Jurkat, Clone E6-1 (cell line): Measurements from ENCODE around the gene CPSF4.

Source experiments
- DNase-seq: peaks from one replicate; pipeline ENCODE4 v3.0.0-alpha.2; 2011; ENCODE audit warnings: low read depth, low spot score
- H3K4me3 ChIP-seq: 2 replicates; pipeline ENCODE4 v1.5.1; 2011; ENCODE audit warnings: mild to moderate bottlenecking, low read length, control low read depth, moderate library complexity

Gene CPSF4

DNA sequence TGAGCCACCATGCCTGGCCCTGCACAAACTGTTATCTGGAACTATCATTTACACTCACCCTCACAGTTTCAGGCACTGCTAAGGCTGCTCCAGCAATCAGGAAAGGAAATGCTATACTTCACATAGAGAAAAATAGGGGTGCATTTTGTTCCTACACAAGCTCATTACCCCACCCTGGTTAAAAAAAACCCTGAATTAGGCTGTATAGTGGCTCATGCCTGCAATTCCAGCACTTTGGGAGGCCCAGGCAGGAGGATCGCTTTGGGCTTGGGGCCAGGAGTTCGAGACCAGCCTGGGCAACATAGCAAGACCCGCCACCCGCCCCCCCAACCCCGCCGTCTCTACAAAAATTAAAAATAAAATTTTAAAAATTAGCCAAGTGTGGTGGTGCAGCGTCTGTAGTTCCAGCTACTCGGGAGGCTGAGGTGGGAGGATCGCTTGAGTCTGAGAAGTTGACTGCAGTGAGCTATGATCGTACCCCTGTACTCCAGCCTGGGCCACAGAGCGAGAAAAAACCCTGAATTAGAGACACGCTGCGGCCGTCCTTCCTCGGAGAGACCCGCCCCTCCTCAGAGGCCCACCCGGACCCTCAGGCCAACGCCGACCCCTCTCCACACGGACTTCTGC, 684 bp upstream of the CPSF4 start:
- DNase-seq = no peak
- peak overlapping the region; percentile 75 for H3K4me3 ChIP-seq

DNA sequence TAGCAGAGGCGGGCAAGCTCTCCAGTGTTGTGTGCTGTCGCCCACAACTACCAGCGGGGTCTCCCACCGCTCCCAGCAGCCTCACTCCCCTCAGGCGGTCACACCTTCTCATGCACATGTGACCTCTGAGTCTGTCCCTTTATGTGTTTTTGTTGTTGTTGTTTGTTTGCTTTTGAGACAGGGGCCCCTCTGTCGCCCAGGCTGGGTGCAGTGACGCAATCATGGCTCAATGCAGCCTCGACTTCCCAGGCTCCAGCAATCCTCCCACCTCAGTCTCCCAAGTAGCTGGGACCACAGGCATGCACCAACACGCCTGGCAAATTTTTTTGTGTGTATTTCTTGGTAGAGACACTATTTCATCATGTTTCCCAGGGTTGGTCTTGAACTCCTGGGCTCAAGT, 1.5 kb downstream of the CPSF4 start:
- H3K4me3 ChIP-seq = peak overlapping the region; percentile 75
- DNase-seq = no peak

- no peak for DNase-seq
- H3K4me3 ChIP-seq = no peak overlapping the region
Measured at GRCh38 chr7:99446096-99446495, 7.4 kb downstream of the CPSF4 start.

- H3K4me3 ChIP-seq = no peak overlapping the region
- DNase-seq = peak; percentile 29
Measured at GRCh38 chr7:99447943-99448342, 9.2 kb downstream of the CPSF4 start.

GRCh38 chr7:99448855-99449254, 10.1 kb downstream of the CPSF4 start:
- DNase-seq = no peak
- no peak overlapping the region for H3K4me3 ChIP-seq

DNA sequence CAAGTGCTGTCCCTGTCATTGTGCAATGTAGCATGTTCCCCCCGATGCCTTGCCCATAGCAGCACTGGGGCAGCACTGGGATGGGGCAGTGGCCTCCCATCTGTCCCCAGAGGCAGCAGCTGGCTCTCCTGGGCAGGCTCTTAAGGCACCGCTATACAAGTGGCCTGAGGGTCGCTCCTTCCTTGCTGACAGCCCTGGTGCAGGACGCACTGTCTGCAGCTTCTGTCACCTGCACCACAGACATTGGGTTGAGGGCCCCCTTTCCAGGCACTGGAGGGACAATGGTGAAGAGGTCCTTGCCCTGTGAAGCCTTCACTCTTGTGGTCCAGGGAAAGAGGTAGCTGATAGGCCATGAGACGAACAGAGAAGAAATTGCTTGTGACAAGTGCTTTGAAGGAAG, 10.6 kb downstream of the CPSF4 start:
- no peak for DNase-seq
- H3K4me3 ChIP-seq = no peak overlapping the region

GRCh38 chr7:99451936-99452335, 13.2 kb downstream of the CPSF4 start:
- DNase-seq = no peak
- no peak overlapping the region for H3K4me3 ChIP-seq

GRCh38 chr7:99452541-99452940, 13.8 kb downstream of the CPSF4 start:
- DNase-seq = no peak
- H3K4me3 ChIP-seq = no peak overlapping the region

DNA sequence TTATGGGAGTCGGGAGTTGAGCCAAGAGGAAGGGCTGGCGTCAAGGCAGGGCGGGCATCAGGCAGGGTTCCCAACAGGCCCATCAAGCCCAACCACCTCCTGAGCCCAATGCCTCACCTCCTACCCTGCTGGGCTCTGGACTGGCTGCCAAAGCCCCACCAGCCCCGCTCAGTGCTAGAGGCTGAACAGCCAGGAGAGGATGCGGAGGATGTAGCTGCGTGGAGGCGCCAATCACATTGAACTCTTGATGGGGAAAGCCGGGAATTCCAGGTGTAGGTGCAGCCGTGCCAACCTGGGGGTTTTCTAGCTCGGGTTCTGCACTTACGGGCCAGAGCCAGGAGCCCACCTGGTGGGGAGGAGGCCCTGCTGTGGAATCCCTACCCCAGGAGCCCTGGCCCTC, 14.4 kb downstream of the CPSF4 start:
- H3K4me3 ChIP-seq = no peak overlapping the region
- DNase-seq = no peak

DNA sequence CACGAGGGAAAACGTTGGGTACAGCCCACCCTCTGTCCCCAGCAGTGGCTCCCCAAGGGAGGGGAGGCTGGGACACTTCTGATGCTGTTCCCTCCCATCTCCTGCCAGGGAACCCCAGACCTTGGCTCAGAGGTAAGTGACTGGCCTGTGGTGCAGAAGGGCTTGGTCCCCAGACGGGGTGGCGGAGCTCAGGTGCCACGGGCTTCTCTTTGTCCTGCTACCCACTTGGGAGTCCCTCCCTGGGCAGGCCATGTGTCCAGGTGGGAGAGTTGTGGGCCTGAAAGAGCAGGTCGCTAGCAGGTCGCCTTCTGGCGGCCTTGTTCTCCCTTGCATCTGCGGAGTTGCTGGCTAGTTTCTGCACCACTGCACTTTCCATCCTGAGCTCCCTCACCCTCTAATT, 17.1 kb downstream of the CPSF4 start:
- no peak overlapping the region for H3K4me3 ChIP-seq
- no peak for DNase-seq

DNA sequence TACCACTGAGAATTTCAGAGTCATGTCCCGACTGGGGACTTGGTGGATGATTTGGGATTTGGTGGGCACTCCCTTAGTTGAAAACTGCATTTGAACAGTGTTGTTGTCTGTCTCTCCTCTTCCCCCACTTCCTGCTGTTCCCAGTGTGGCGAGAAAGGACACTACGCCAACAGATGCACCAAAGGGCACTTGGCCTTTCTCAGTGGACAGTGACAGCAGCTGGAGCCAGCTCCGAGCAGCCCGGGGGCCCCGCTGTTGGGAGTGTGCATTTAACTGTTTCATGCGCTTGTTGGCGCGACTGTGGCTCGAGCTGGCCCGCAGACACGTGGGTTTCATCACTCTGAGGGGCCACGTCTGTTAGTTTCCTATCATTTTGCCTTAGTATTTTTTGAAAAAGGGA, 17.5 kb downstream of the CPSF4 start:
- DNase-seq = no peak
- H3K4me3 ChIP-seq = no peak overlapping the region

- H3K4me3 ChIP-seq = no peak overlapping the region
- no peak for DNase-seq
Measured at GRCh38 chr7:99457050-99457649, 18.4 kb downstream of the CPSF4 start.

- DNase-seq = no peak
- no peak overlapping the region for H3K4me3 ChIP-seq
Measured at GRCh38 chr7:99457650-99458493, 19.1 kb downstream of the CPSF4 start.

DNA sequence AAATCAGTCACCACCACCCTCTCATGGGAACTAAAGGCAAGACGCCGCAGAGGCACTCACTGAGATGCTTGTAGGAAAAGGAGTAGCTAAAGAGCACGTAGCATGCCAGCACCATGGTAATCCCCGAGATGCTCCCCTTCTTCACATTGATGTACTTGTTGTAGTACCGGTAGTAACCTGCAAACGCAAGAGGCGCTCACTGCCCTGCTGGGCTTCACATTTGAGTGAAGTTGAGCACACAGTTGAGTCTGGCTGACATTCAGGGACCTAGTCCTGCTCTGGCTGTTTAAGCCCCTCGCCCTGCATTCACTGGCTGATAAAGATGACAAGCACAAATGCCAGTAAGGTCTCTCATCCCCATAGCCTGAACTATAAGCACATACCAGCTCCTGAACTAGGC, 20.3 kb downstream of the CPSF4 start:
- DNase-seq = peak; percentile 47

GRCh38 chr7:99460651-99461050, 21.9 kb downstream of the CPSF4 start:
- DNase-seq = no peak
- H3K4me3 ChIP-seq = no peak overlapping the region

More for the DNA sequence above, 20.3 kb downstream of the CPSF4 start:
- H3K4me3 ChIP-seq = no peak overlapping the region

GRCh38 chr7:99461221-99461620, 22.5 kb downstream of the CPSF4 start:
- H3K4me3 ChIP-seq = no peak overlapping the region
- DNase-seq = no peak

DNA sequence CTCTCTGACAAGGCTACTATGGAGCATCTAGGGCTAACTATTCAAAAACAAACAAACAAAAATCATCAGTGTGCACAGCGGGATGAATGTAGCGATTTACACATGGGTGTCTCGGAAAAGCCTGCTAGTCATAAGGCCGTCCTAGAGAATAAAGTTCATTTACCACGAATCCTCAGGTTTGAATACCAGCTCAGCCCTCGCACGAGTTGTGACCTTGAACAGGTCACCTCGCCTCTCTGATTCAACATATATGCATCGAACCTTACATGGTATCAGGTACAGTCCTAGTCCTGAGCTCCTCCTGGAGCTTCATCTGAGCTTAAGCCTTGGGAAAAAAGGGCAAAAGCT, 26.7 kb downstream of the CPSF4 start:
- H3K4me3 ChIP-seq = peak overlapping the region; percentile 96
- DNase-seq = no peak

- no peak for DNase-seq
- no peak overlapping the region for H3K4me3 ChIP-seq
Measured at GRCh38 chr7:99468336-99468918, 29.7 kb downstream of the CPSF4 start.

GRCh38 chr7:99469381-99470065, 30.8 kb downstream of the CPSF4 start:
- no peak for DNase-seq
- H3K4me3 ChIP-seq = no peak overlapping the region
